Right hindlimb (tissue), 1 donor: Measurements from ENCODE around the gene ITGB5.

Experiments
- DNase-seq: peaks from one replicate; pipeline ENCODE4 v3.0.0-alpha.2; 2018

Gene ITGB5

GRCh38 chr3:124860599-124860998 is 26.6 kb downstream of the ITGB5 start:
- peak; percentile 35 for DNase-seq

GRCh38 chr3:124859025-124859424 is 28.1 kb downstream of the ITGB5 start:
- no peak for DNase-seq

- no peak for DNase-seq
Observed at GRCh38 chr3:124858275-124858674, 28.9 kb downstream of the ITGB5 start.

- DNase-seq = no peak
Observed at GRCh38 chr3:124856677-124857076, 30.5 kb downstream of the ITGB5 start.

GRCh38 chr3:124854009-124854408 is 33.2 kb downstream of the ITGB5 start:
- no peak for DNase-seq

- DNase-seq = no peak
Observed at GRCh38 chr3:124853446-124853845, 33.7 kb downstream of the ITGB5 start.

- DNase-seq = no peak
Observed at GRCh38 chr3:124851905-124852304, 35.3 kb downstream of the ITGB5 start.

- DNase-seq = no peak
Observed at GRCh38 chr3:124851136-124851535, 36.0 kb downstream of the ITGB5 start.

- no peak for DNase-seq
Observed at GRCh38 chr3:124850633-124851032, 36.5 kb downstream of the ITGB5 start.

- DNase-seq = no peak
Observed at GRCh38 chr3:124850212-124850611, 37.0 kb downstream of the ITGB5 start.

GRCh38 chr3:124848300-124848699 is 38.9 kb downstream of the ITGB5 start:
- no peak for DNase-seq

GRCh38 chr3:124847863-124848262 is 39.3 kb downstream of the ITGB5 start:
- no peak for DNase-seq

GRCh38 chr3:124847051-124847450 is 40.1 kb downstream of the ITGB5 start:
- no peak for DNase-seq

GRCh38 chr3:124846189-124846588 is 41.0 kb downstream of the ITGB5 start:
- no peak for DNase-seq

- DNase-seq = no peak
Observed at GRCh38 chr3:124845406-124845805, 41.8 kb downstream of the ITGB5 start.

GRCh38 chr3:124843506-124844177 is 43.5 kb downstream of the ITGB5 start:
- DNase-seq = no peak

- DNase-seq = no peak
Observed at GRCh38 chr3:124843047-124843446, 44.1 kb downstream of the ITGB5 start.

- no peak for DNase-seq
Observed at GRCh38 chr3:124841517-124841916, 45.6 kb downstream of the ITGB5 start.

- DNase-seq = no peak
Observed at GRCh38 chr3:124840331-124840730, 46.8 kb downstream of the ITGB5 start.

- no peak for DNase-seq
Observed at GRCh38 chr3:124839896-124840295, 47.3 kb downstream of the ITGB5 start.

GRCh38 chr3:124838963-124839362 is 48.2 kb downstream of the ITGB5 start:
- no peak for DNase-seq

GRCh38 chr3:124837730-124838186 is 49.4 kb downstream of the ITGB5 start:
- DNase-seq = no peak

- DNase-seq = no peak
Observed at GRCh38 chr3:124837065-124837464, 50.1 kb downstream of the ITGB5 start.

GRCh38 chr3:124836448-124836847 is 50.7 kb downstream of the ITGB5 start:
- DNase-seq = no peak
